ENCODE results near the gene DEAF1. TPM values are rescaled to one million over a fixed set of nuclear protein-coding genes. Genes with fewer than 3 reads are reported as not detected.
A peak's percentile ranks its signal among the peaks of the same experiment; 100 is the strongest.
"Not testable (repeated sequence)": the region's sequence is repeated elsewhere in the genome, so short reads cannot be mapped to it uniquely, and the experiment has no call there.

The DEAF1 gene
- total RNA-seq, 1 donor from 2014 or later, result 30.9 TPM

DNA sequence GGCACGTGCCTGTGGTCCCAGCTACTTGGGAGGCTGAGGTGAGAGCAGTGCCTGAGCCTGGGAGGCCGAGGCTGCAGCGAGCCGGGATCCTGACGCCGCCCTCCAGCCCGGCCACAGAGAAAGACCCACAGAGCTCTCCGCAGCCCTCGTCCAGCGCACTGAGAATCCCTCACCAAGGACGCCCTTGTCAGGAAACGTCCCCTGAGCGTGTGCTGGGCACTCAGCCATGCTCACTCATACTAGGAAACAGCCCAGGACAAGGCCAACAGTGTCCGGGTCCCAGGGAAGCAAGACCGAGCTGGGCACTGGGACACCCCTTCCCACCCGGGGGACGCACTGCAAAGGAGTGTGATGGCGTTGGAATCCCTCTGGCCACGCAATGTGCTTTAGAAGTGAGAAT lies 14.5 kb downstream of the DEAF1 start:
- peak in 1 of 2 donors; percentile 42 for DNase-seq (ENCODE audit: low read depth in 2 of 2)

- no peak for DNase-seq (ENCODE audit: low read depth in 2 of 2)
These were observed 15.5 kb downstream of the DEAF1 start for GRCh38 chr11:679271-680207.

DNA sequence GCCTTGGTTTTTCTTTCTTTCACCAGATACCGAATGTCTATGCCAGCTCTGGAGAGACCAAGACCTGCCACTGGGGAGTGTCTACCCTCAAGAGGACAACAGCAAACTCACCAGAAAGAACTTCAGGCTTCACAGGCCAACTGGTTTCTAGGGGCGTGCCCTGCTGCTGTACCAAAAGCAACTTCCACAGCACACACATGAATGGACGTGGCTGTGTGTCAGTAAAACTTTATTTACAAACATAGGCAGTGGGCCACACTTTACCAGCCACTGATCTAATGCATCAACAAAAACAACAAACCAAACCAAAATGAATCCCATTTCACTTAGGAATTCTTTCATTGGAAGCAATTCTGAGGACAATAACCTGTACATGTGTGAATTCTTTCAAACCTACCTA lies 16.7 kb downstream of the DEAF1 start:
- no peak for DNase-seq (ENCODE audit: low read depth in 2 of 2)

GRCh38 chr11:674406-674805 lies 20.6 kb downstream of the DEAF1 start:
- DNase-seq (ENCODE audit: low read depth in 2 of 2), result no peak

DNA sequence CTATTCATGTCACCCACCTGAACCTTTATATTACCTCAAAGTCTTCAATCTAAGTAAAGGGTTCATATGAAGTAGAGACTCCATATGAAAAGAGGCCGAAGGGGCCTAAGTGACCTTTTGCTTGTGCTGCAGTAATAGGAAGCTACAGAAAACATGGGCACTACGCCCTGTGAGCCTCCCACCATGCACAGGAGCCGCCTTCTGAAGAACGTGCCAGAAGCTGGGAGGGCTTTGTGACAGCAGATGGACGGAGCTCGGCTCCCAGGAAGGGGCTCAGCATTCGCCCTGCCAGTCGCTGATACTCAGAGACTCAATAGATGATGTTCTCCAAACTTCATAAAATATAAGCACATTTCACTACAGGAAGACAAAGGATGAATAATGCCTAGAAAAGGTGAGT lies 21.2 kb downstream of the DEAF1 start:
- DNase-seq (ENCODE audit: low read depth in 2 of 2), result no peak

- DNase-seq (ENCODE audit: low read depth in 2 of 2), result no peak
These were observed 29.2 kb downstream of the DEAF1 start for GRCh38 chr11:665704-666281.

DNA sequence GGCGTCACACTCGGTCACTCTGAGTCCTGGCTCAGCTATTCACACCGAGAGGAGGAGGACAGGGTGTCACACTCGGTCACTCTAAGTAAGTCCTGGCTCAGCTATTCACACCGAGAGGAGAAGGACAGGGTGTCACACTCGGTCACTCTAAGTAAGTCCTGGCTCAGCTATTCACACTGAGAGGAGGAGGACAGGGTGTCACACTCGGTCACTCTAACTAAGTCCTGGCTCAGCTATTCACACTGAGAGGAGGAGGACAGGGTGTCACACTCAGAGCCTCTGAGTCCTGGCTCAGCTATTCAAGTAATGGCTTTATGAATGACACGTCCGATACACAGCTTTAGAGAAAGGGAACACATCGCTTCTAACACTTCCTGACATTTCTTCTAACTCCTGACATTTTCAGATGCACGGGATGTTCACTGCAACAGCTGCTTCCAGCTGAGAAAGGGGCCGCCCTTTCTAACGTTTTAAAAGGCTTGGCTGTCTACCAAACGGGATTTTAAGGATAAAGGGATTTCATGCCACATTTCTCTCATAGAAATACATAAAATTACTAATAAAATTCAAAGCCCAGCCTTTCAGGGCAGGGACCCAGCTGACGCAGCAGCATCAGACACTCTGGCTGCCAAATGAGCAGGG lies 29.8 kb downstream of the DEAF1 start:
- DNase-seq (ENCODE audit: low read depth in 2 of 2), result no peak

DNA sequence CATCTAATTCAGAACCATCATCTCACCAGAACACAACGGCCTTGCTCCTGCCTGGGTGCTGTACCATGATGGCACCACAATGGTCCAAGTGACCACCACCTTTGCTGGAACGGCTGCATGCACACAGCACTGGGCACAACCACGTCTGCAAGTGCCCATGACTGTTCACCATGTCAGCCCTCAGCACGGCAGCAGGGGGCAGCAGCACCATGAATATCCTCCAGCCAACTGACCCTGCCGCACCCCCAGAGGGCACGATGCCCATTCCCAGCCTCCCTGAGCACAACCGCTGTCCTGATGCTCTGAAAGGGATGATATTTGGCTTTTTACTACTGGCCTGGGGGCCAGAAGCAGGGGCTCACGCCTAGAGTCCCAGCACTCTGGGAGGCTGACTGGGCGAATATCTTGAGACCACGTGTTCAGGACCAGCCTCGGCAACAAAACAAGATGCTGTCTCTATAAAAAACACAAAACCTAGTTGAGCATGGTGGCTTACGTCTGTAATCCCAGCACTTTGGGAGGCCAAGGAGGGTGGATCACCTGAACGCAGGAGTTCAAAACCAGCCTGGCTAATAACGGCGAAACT lies 32.2 kb downstream of the DEAF1 start:
- DNase-seq (ENCODE audit: low read depth in 2 of 2), result peak; percentile 46 to 68

DNA sequence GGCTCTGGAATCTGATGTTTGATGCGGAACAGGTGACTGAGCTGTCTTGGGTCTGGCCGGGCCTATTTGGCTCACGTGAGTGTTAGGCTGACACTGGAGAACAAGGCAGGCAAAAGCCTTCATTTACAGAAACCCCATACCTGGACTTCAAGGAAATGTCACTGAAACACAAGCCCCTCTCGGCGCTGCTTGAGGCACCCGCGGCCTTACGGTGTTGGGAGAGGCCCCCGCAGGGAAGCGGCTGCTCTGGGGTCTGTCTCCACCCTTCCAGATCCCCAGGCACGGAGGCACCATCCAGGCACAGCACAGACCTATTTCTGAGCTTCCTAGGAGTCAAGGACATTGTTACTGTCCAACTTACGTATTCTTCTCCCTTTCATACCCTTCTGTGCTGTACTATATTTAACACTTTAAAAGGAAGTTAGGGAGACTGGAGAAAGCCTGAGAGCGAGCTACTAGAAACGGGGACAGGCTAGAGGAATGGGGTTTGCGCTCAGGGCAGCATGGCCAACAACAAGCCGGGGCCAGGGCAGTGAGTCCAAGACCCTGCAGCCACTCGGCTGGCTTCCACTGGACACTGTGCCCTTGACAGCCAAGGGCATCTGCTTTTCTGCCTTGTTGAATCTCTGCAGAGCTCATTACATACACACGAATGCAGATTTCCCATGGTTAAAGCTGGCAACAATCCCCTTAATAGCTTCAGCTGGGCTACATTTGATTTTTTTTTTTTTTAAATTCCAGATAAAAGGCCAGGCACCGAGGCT lies 34.2 kb downstream of the DEAF1 start:
- no peak for DNase-seq (ENCODE audit: low read depth in 2 of 2)

- no peak for DNase-seq (ENCODE audit: low read depth in 2 of 2)
These were observed 34.7 kb downstream of the DEAF1 start for GRCh38 chr11:660281-660680.

- no peak for DNase-seq (ENCODE audit: low read depth in 2 of 2)
These were observed 35.4 kb downstream of the DEAF1 start for GRCh38 chr11:659532-660085.

DNA sequence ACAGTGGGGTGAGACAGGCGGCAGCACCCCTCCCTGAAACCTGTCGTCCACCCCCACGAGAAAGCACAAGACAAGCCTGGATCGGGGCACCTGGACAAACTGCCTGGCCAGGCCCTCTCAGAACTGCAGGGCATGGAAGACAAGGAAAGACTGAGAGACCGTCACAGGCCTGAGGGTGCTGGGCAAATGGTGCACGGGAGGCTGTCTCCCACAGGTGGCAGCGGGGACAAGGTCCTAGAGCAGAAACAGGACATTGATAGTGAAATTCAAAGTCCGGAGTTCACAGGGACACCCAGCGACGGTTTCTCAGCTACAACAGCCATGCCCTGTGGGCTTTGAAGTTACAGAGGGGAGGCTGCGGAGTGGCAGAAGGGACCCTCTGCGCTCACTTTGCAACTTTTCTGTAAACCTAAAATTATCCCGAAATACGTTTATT lies 37.3 kb downstream of the DEAF1 start:
- DNase-seq (ENCODE audit: low read depth in 2 of 2), result no peak

DNA sequence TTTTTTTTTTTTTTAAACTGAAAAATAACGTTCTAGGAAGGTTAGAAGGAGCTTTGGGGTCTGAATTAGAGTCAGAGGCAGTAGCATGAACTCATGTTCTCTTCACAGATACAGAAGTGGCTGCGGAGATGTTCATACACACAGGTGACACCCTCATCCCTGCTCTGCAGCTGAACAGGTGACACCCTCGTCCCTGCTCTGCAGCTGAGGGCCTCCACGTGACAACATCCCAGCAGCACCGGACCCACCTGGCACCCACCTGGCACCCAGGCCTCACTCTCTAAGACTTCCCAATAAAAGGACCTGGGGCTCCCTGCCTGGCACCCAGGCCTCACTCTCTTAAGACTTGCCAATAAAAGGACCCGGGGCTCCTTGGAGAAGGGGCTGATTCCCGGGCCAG lies 38.2 kb downstream of the DEAF1 start:
- no peak for DNase-seq (ENCODE audit: low read depth in 2 of 2)

GRCh38 chr11:656426-656825 lies 38.6 kb downstream of the DEAF1 start:
- DNase-seq (ENCODE audit: low read depth in 2 of 2), result no peak

DNA sequence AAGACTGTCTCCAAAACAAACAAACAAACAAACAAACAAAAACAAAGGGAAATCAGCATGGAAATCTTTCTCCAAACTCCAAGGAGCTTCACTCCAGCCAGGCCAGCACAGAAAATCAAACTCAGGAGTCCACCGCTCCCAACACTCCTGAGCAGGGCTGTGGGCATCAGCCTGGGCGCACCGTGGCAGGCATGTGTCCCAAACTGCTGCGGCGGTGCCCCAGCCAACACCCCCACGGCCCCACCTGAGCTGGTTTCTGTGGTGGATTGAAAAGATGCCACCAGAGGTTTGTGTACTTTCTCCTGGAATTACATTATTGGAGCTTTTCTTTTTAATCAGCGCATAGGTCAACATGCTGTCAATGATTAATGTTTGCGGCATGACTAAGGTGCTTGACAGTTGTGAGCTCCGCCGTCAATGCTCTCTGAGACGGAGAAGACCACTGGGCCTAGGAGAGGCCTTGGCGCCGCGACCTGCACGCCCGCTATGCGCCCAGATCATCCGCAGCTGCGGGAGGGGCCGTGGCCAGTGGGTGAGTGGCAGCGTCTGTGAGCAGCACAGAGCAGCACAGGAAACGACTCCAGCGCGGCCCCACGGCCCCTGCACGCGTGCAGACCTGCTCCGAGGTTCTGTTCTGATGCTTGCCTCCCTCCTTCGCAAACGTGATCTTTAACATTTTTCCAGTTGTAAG lies 39.8 kb downstream of the DEAF1 start:
- DNase-seq (ENCODE audit: low read depth in 2 of 2), result no peak

GRCh38 chr11:654444-654843 lies 40.6 kb downstream of the DEAF1 start:
- not testable (repeated sequence) for DNase-seq (ENCODE audit: low read depth in 2 of 2)

DNA sequence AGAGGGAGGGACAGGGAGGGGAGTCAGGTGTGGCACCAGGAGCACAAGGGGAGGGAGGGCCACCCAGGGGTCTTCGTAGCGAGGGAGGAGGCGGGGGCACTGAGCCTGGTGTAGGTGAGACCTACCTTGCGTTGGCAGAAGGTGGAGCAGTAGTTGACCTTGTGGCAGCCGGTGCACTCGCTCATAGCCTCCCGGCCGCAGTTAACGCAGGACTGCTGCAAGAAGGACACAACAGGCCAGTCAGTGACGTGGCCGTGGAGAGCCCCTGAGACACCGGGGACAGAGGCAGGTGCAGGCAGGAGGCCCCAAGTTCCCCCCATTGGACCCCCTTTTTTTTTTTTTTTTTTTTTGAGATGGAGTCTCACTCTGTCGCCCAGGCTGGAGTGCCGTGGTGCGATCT lies 41.2 kb downstream of the DEAF1 start:
- DNase-seq (ENCODE audit: low read depth in 2 of 2), result no peak

GRCh38 chr11:653136-653535 lies 41.9 kb downstream of the DEAF1 start:
- DNase-seq (ENCODE audit: low read depth in 2 of 2), result not testable (repeated sequence)

GRCh38 chr11:650482-650881 lies 44.5 kb downstream of the DEAF1 start:
- DNase-seq (ENCODE audit: low read depth in 2 of 2), result no peak

DNA sequence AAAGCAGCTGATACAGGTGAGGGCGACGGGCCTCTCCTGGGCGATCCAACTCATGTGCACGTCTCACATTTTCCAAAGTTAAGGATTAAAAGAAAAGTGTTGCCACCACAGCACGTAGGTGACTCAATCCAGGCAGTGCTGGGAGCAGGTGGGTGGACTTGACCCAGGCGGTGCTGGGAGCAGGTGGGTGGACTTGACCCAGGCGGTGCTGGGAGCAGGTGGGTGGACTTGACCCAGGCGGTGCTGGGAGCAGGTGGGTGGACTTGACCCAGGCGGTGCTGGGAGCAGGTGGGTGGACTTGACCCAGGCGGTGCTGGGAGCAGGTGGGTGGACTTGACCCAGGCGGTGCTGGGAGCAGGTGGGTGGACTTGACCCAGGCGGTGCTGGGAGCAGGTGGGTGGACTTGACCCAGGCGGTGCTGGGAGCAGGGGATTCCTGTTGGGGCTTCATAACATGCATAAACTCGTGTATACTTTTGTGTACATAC lies 47.3 kb downstream of the DEAF1 start:
- DNase-seq (ENCODE audit: low read depth in 2 of 2), result not testable (repeated sequence)

Measured in dermis microvascular lymphatic vessel endothelial cell (primary cell).